ENCODE measurements around the gene LIME1. TPM values are rescaled to one million over a fixed set of nuclear protein-coding genes. Genes with fewer than 3 reads are reported as not detected.

Gene LIME1
- total and polyA plus RNA-seq, 9 of the 15 experiments (the other 6 are each of a cell fraction or from before 2014, with no cell fraction given), result 0.11 to 17.1 (median 2.8) TPM; not detected in 2

- TF ChIP-seq NEUROD1 (IDR thresholded peaks at IDR 0.05; ENCODE audit: borderline replicate concordance, low read depth, low read length, partially characterized antibody), result no peak
- no peak for TF ChIP-seq RBM22 (IDR thresholded peaks at IDR 0.05; ENCODE audit: low read depth, low read length, poor library complexity, severe bottlenecking)
- TF ChIP-seq PHTF2 (CRISPR knock-in tag; IDR thresholded peaks at IDR 0.05), result no peak
- TF ChIP-seq ERF (CRISPR knock-in tag; IDR thresholded peaks at IDR 0.05), result no peak
- TF ChIP-seq ZBTB11 (CRISPR knock-in tag; IDR thresholded peaks at IDR 0.05), result no peak
- no peak for TF ChIP-seq TCF15 (CRISPR knock-in tag; IDR thresholded peaks at IDR 0.05)
- no peak for TF ChIP-seq SPI1 (IDR thresholded peaks at IDR 0.05; ENCODE audit: borderline replicate concordance, low read depth, low read length)
- no peak for TF ChIP-seq ZNF609 (CRISPR knock-in tag; IDR thresholded peaks at IDR 0.05; ENCODE audit: borderline replicate concordance)
- no peak for TF ChIP-seq MTA2 (IDR thresholded peaks at IDR 0.05; ENCODE audit: low read depth)
- TF ChIP-seq KAT7 (CRISPR knock-in tag; IDR thresholded peaks at IDR 0.05; ENCODE audit: borderline replicate concordance), result no peak
- no peak for TF ChIP-seq MBD2 (IDR thresholded peaks at IDR 0.05; ENCODE audit: borderline replicate concordance, low read depth)
- no peak for TF ChIP-seq GTF2F1 (IDR thresholded peaks at IDR 0.05; ENCODE audit: low read depth, low read length)
- no peak for TF ChIP-seq HCFC1 (IDR thresholded peaks at IDR 0.05; ENCODE audit: low read depth, low read length)
- no peak for TF ChIP-seq BCOR (IDR thresholded peaks at IDR 0.05)
- TF ChIP-seq ETS1 (conservative IDR thresholded peaks at IDR 0.05; ENCODE audit: control insufficient read depth, low read depth, low read length), result no peak; the same call in 1 of the 2 replicates
Observed at GRCh38 chr20:63706852-63707557, 29.5 kb upstream of the LIME1 start (continued).
